HG03095 (cell line): ENCODE measurements around the gene SLC39A2.
"Not testable (repeated sequence)": the region's sequence is repeated elsewhere in the genome, so short reads cannot be mapped to it uniquely, and the experiment has no call there.

Experiments
- ATAC-seq: cut with Tn5 transposase; IDR thresholded peaks from one replicate; pipeline ENCODE4 v1.9.1; 2021; ENCODE audit warnings: moderate library complexity; ENCODE audit not compliant: unreplicated experiment

SLC39A2 gene

DNA sequence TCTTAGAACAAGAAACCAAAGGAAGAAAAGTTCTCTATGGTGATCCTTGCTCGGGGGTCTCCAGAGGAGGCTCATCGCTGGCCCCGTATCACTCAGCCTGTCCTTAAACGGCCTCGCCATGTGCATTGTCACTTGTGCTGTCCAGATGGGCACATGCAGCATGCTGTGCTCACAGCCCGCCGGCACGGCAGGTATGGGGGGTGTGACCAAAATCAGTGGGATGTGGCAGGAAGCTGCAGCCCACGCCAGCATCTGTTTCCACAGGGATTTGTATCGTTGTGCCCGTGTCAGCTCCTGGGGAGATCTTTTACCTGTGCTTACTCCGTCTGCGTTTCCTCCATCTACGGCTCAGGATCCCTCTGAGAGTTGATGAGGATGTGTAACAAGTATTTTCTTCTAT is 2.6 kb upstream of the SLC39A2 start:
- ATAC-seq: no peak

DNA sequence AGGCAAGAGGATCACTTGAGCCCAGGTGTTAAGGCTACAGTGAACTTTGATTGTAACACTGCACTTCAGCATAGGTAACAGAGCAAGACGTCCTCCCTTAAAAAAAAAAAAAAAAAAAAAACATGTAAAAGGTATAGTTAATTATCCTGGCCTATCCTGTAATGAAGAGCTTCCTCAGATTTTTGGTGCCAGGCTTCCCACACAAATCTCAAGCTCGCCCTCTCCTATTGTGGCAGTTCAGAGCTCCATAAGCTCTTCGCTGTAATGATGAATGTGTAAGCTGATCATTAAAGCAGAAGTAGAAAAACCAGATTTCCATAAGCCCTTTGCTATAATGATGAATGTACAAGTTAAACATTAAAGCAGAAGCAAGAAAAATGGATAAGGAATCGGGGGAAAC is 2.0 kb upstream of the SLC39A2 start:
- no peak for ATAC-seq

DNA sequence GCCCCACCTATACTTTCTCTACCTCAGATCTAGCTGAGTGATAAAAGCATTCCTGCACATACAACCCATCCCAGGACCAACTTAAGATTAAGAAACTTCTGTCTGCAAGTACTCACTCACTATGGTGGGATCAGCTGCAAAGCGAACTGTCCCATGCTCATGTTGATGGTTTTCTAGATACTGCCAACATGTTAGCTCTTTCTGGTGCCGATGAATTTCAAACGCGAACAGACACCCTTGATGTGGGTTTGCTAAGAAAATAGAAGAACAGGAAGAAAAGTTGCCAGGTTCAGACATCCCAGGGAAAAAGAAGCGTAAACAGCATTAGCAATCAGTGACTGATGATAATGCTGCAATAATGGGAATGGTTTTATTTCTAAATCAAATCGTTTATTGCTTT is 1.5 kb upstream of the SLC39A2 start:
- no peak for ATAC-seq

DNA sequence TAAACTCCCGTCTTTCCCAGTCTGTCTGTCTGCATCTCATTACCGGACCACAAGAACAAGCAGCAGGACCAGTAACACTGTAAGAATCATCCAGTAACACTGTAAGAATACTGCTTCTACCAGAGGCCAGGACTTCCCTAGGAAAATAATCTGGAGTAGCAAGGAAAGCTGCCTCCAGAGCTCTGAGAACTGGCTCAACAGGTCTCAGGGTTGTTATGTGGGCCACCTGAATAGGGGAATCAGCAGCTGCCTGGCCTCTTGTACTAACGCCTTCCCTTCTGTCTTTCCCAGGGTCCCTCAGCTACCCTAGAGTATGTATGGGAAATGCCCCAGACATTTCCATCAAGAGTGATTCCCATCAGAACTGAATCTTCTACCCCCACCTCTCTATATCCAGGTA is 954 bp upstream of the SLC39A2 start:
- ATAC-seq: no peak

DNA sequence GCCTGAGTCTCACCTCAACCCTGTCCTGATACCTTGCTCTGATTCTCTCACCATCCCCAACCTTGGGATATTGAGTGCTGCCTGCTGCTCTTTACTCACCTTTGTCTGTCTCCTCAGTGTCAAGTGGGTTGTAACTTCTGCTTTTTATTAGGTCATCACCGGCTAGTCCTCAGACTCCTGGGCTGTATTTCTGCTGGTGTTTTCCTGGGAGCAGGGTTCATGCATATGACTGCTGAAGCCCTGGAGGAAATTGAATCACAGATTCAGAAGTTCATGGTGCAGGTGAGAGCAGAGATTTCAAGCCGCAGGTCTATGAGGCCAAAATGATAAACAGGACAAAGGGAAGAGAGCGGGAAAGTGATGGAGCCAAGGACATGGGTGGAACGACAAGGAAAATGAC is 498 bp downstream of the SLC39A2 start:
- ATAC-seq: no peak

DNA sequence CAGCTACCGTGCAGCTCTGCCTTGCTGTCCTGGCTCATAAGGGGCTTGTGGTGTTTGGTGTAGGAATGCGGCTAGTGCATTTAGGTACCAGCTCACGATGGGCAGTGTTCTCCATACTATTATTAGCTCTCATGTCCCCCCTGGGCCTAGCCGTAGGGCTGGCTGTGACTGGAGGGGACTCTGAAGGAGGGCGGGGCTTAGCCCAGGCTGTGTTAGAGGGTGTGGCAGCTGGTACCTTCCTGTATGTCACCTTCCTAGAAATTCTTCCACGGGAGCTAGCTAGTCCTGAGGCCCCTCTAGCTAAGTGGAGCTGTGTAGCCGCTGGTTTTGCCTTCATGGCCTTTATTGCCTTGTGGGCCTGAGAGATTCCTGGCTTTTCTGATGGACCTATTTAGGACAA is 2.1 kb downstream of the SLC39A2 start:
- no peak for ATAC-seq

DNA sequence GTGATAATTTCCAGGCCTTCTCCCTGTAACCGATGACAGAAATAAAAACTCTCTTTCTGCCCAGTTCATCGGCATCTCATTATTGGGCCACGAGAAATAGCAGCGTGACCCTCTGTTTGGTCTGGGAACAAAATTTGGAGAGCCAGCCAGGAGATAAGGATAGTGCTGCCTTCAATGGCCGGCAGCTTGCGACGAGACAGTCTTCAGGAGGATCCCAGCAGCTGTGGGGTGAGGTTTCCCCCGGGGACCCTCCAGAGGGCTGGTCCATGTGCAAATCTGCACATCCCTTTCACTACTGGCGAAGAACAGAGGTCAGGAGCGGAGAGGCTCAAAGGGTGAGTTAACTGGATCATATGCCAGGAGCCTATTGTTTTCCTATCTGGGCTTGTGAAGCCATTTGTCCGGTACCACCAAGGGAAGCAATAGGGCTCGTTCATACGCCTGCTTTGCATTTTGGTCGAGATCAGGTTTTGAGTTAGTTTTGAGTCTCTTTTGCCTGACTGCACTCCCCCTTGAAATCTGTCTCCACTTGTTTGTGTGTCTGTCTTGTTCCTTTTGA is 4.8 kb downstream of the SLC39A2 start:
- no peak for ATAC-seq

DNA sequence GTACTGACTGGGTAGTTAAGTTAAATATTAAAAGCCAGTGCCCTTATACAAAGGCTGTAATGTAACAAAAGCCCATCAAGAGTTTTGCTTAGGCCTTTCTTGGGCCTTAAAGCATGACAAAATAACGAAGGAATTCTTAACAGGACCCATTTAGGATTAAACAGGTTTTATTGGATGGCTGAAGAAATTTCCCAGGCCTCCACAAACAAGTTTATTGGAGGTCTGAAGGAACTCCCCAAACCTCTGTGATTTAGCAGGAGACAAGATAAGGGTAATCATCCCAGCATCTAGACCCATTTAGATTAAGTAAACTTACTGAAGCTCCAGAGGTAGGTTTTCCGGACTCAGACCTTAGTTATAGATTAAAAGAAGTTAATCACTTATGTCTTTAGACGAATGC is 10.6 kb downstream of the SLC39A2 start:
- ATAC-seq: not testable (repeated sequence)

DNA sequence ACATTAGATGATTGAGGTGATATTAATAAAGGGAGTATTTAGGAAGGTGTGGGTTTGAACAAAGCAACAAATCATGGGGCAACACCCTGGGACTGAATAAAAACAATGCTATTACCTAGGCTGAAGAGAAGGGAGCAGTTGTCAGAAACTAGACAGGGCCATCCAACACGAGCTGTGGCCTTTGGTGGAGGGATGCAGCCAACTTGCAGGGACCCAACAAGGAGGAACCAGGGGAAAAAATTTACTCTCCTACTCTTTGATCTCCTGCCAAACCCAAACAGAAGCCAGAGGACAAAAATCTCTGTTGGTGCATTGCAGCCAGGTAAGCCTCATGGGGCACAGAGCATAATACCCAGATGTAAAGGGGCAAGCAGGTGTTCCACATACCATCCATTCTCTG is 12.0 kb downstream of the SLC39A2 start:
- ATAC-seq: no peak

DNA sequence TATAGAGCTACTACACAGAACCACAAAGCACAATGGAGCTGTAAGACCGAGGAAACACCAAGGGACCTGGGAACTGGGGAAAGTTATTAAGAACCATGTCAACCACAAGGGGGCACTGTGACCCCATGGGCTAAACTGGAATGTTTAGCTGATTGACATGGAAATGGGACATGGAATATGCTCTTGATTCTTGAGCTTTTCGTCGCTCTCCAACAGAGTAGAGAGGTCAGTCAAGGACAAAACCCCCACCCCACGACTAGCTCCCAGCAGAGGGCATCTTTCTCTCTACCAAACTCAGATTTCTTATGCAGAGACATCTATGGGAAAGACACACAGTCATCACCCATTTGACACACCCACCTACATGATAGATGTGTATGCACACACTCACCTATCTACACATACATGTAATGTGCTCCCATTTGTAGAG is 15.7 kb downstream of the SLC39A2 start:
- ATAC-seq: peak; percentile 66

DNA sequence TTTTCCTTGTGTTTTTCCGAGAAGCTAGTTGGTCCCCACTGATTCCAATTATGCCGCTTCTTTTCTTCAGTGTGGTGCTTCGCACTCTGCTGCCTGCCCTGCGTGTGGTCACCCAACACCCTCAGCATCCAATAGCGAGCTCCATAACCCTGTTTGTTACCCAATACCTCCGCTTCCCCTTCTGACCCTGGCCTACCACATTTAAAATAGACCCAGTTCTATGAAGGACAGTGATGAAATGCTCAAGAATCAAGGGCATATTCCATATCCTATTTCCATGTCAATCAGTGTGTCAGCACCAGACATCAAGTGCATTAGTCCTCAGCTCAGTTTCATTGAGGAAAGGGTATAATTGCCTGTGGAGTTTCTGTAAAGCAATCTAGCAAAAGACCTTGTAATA is 16.2 kb downstream of the SLC39A2 start:
- no peak for ATAC-seq

DNA sequence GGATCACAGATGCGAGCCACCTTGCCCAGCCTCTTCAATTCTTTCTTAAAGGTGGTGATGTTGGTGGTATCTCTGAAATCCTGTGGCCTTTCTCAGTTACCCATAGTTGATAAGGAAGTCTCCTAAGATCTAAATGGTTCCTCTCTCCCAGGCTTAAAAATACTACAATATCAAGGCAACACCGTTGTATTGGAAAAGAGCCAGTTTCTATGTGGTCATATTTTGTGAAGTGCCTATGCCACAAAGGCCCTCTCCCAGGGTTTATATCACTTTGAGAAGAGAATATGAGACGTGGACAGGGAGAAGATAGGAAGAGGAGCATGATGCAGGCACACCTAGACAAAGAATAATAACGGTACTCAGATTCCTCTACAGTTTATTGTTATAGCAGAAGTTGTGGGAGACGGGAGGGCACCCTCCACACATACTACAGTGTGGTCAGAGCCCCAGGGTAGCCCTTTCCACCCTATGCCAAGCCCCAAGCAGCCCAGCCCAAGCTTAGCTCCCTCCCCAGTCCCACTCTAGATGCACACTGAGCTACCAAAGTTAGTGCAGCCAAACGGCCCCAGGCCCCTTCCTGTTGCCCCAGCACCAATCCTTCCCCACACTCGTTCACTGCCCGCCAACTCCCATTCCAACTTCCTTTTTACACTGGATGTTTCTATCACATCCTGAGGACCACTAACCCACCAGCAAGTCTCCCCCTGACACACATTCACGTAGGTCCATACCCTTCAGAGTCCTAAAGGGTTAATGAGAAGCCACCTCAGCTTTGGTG is 17.5 kb downstream of the SLC39A2 start:
- no peak for ATAC-seq

DNA sequence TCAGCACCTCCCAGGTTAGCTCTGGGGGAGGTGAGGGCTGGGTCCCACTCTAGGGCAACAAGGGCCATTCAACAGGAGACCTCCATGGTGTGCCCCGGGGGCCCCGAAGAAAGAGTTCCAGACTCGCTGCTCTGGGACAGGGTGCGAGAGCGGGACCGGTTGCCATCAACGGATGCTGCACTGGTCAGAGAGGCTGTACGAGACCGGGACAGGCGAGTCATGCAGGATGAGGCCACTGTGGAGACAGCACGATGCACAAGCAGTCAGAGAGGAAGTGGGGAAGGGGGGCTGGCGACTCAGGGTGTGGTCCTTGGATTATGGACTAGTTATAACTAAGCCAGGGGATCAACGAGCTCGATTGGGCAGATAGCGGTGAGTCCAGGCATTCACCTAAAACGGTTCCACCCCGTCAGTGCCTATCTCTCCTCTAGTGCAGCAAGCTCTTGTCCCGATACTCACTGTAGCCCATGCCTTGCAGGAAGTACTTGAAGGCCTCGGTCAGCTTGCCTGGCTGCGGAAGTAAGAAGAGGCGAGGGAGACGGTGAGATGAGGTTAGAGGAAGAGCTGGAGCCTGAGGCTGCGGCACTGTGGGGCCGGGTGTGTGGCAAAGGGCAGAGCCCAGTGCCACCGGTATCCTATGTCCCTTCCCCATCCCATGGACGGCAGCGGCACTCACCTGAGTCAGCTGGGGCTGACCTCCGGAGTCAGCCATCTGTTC is 18.6 kb downstream of the SLC39A2 start:
- no peak for ATAC-seq

DNA sequence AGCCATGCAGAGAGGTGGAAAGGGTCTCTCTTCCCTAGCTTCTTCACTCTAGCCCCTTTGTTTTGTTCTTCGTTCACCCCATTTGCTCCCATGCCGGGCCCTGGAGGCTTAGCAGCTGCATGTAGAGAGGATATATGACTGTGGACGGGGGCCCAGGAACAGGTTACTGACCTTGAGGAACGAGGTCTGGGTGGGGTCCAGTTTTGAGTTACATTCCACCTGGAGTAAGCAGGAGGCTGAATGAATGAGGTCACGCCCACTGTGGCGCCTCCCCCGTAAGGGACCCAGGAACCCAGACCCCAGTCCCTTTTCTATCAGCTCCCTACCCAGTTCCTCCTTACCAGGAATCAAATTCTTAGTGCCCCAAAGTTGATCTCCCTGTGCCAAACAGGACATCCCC is 19.2 kb downstream of the SLC39A2 start:
- no peak for ATAC-seq

DNA sequence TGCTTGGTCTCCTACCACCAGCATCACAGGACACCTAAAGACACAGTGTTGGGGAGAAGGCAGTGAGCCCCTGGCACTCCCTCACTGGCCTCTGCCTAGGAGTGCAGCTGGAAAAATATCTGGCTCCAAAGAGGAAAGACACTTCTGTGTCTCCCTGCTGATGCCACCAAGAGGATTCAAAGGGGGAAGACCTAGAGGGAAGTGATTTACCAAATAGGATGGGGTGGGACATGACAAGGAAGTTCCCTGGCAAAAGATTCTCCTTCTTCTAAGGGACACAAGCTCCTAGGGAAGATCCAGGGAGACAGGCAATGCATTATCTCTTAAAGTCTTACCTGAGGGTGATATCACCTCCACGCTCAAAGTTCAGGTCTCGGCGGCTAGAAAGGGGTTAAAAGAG is 19.7 kb downstream of the SLC39A2 start:
- ATAC-seq: no peak

DNA sequence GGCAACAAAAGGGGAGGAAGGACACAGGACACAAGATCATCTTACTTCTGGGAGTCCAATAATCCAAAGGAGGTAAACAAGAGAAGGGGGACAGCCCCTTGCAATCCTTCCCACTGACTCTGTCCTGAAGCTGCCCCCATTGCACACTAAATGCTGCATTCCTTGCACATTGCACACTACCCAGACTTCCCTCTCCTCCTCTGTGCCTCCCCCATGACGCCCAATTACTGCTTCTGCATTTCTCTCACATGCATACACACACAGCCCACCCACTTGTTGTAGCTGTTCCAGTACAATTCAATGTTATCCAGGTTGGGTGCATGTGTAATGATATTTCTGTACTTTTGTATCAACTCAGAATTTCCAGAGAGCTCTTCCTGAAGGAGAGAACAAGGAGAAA is 20.3 kb downstream of the SLC39A2 start:
- ATAC-seq: no peak

DNA sequence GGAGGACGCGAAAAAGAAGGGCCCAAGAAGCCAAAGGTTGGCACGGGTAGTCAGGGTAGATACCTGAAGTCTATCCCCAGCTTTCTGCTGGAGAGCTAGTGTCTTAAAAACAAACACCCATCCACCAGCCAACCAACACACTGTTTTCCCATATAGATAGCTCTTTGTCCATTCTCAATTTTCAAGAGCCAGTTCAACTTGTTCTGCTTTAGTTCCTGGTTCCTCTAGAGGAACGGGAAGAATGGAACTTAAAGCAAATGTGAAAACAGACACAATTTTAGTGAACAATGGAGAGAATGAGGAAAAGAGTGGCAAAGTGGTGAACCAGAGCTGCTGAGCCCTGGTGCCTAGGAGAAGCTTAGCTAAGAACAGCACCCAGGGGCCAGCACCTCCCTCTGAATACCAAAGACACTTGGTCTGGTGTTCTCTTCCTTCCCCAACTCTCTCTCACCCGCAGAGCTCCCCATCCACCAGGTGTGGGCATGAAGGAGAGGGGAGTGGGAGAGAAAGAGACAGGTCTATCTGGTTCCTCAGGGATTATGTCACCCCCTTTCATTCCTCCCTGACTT is 22.0 kb downstream of the SLC39A2 start:
- ATAC-seq: no peak

DNA sequence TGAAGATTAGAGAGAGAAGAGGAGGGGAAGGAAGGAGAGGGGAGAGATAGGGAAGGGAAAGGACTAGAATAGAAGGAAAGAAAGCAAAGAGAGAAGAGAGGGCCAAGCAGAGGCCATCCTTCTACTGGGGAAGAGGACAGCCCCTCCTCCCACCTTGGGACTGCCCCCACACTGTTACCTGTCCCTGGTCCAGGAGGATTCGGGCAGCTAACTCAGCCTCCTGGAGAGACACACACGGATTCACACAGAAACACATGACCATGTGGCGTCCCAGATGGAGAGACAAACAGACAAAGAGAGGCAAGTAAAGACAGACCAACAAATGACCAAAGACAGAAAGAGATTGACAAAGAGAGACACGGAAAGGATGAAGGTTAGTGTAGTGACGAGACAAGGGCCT is 23.6 kb downstream of the SLC39A2 start:
- ATAC-seq: no peak

DNA sequence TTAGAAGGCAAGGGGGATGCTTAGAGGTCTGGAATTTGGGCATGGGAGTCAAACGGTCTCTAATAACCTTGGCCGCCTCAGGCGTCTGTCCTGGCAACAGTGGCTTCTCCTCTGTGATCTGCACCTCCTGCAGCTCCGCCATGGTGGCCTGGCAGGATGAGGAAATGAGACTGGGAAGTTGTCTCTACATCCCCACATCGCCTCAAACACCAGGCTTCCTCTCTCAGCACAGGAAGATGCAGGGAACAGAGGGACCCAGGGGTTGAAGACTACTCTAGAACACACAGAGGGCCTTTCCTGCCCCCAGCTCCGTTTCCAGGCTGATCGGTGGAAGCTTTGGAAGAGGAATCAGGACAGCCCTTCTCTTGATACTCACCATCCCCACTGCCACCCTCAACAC is 24.1 kb downstream of the SLC39A2 start:
- ATAC-seq: no peak

DNA sequence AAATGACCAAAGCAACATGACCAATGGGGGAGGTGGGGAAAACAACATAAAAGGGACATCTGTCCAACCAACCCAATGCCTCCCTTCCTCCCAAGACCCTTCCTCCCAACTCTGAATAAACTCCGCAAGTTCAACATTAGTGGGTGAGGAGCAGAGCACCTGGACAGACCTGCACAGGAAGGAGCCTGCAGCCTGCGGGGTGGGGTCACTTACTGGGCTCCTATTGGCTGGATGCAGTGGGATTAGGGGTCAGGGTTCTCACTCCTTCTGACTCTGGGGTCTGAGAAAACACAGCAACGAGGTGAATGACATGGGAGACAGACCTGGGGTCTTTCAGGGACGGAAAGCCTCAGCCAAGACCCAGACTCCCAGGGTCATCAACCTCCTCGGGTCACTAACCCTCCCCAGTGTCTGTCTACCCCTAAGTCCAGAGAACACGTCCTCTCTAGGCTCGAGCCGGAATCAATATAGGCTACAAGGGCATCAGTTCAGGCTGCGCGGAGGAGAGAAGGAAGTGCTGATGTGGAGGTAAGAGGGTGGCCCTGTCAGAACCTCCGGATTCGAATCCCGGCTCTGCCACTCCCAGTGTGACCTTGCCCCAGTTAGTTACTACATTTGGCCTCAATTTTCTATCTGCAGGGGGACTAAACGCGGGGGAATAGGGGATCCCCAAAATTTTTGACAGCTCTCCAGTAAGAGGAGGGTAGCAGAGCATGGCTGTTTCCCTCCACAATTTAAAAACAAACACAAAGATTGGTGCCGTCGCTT is 24.9 kb downstream of the SLC39A2 start:
- ATAC-seq: no peak
